SKM-1 (cell line): Measurements from ENCODE around the gene CLEC20A.
"Not testable (repeated sequence)": the region's sequence is repeated elsewhere in the genome, so short reads cannot be mapped to it uniquely, and the experiment has no call there.

ENCODE experiments used
- DNase-seq: peaks from one replicate; lab custom pipeline; 2025; ENCODE audit not compliant: unreplicated experiment; lab: John Stamatoyannopoulos, UW

The CLEC20A gene

GRCh38 chr1:178529364-178530036 is 32.7 kb upstream of the CLEC20A start:
- no peak for DNase-seq

- DNase-seq = no peak
These were observed 32.2 kb upstream of the CLEC20A start for GRCh38 chr1:178528953-178529335.

- no peak for DNase-seq
These were observed 31.6 kb upstream of the CLEC20A start for GRCh38 chr1:178528228-178528952.

- no peak for DNase-seq
These were observed 30.4 kb upstream of the CLEC20A start for GRCh38 chr1:178527117-178527516.

- DNase-seq = no peak
These were observed 24.5 kb upstream of the CLEC20A start for GRCh38 chr1:178521241-178521640.

- no peak for DNase-seq
These were observed 24.0 kb upstream of the CLEC20A start for GRCh38 chr1:178520803-178521202.

- DNase-seq = no peak
These were observed 22.1 kb upstream of the CLEC20A start for GRCh38 chr1:178518894-178519293.

GRCh38 chr1:178516110-178516509 is 19.3 kb upstream of the CLEC20A start:
- no peak for DNase-seq

- no peak for DNase-seq
These were observed 16.7 kb upstream of the CLEC20A start for GRCh38 chr1:178513278-178513983.

- DNase-seq = no peak
These were observed 16.0 kb upstream of the CLEC20A start, which contains the start of gene TEX35 for GRCh38 chr1:178512566-178513277. Gene TEX35 (plus strand): TSS chr1:178513109. CDS start chr1:178513189, 80 bp downstream.

- no peak for DNase-seq
These were observed 13.4 kb upstream of the CLEC20A start for GRCh38 chr1:178510155-178510554.

GRCh38 chr1:178509414-178510007 is 12.7 kb upstream of the CLEC20A start:
- no peak for DNase-seq

- no peak for DNase-seq
These were observed 9.9 kb upstream of the CLEC20A start for GRCh38 chr1:178506669-178507068.

GRCh38 chr1:178506177-178506576 is 9.4 kb upstream of the CLEC20A start:
- no peak for DNase-seq

- no peak for DNase-seq
These were observed 7.5 kb upstream of the CLEC20A start for GRCh38 chr1:178504286-178504685.

- DNase-seq = no peak
These were observed 7.1 kb upstream of the CLEC20A start for GRCh38 chr1:178503849-178504248.

- DNase-seq = not testable (repeated sequence)
These were observed 6.6 kb upstream of the CLEC20A start for GRCh38 chr1:178503316-178503715.

GRCh38 chr1:178502856-178503255 is 6.1 kb upstream of the CLEC20A start:
- no peak for DNase-seq

GRCh38 chr1:178502330-178502714 is 5.6 kb upstream of the CLEC20A start:
- DNase-seq = no peak

GRCh38 chr1:178501705-178502329 is 5.1 kb upstream of the CLEC20A start:
- peak; percentile 64 for DNase-seq
